ENCODE measurements around the gene ZDHHC11B. TPM values are rescaled to one million over a fixed set of nuclear protein-coding genes. Genes with fewer than 3 reads are reported as not detected.
"Not testable (repeated sequence)": the region's sequence is repeated elsewhere in the genome, so short reads cannot be mapped to it uniquely, and the experiment has no call there.

Gene ZDHHC11B
- 1 to 10 TPM in 2 of 4 donors, under 1 TPM in 1, not detected in 1; 0.39 to 2.1 (median 1.5) TPM for total RNA-seq

GRCh38 chr5:784428-785177, at the start of gene ZDHHC11B:
ZDHHC11B (minus strand) TSS chr5:784729; CDS start chr5:766919, 17,810 bp downstream.
- peaks cover 0 to 23% (median 9%) of the 10 kb centered on the region in 4 donors for H3K4me1 ChIP-seq
- H3K36me3 ChIP-seq, H3K27me3 ChIP-seq, H3K9me3 ChIP-seq: not testable (repeated sequence)
- peak within 1 kb of the TSS in 1 of 4 donors; percentile 47 for H3K27ac ChIP-seq
- peak within 1 kb of the TSS; percentile 39 to 64 (median 52) for H3K4me3 ChIP-seq
- 0 to 1% methylated on average over 50 to 61 of the region's 101 CpGs for WGBS, 2 donors
- DNase-seq (ENCODE audit: low spot score in 2 of 2) = peak; percentile 77 to 81

- 82 to 85% methylated on average over 2 of the region's 2 CpGs for WGBS, 2 donors
- H3K27me3 ChIP-seq; H3K4me1 ChIP-seq; DNase-seq (ENCODE audit: low spot score in 2 of 2); H3K9me3 ChIP-seq; H3K36me3 ChIP-seq; H3K4me3 ChIP-seq; H3K27ac ChIP-seq: not testable (repeated sequence)
Measured at GRCh38 chr5:834013-834412, 49.5 kb upstream of the ZDHHC11B start.

- H3K27ac ChIP-seq; DNase-seq (ENCODE audit: low spot score in 2 of 2): not testable (repeated sequence)
- 94 to 95% methylated on average over 12 to 19 of the region's 19 CpGs for WGBS, 2 donors
Measured at GRCh38 chr5:828194-828593, 43.7 kb upstream of the ZDHHC11B start.

GRCh38 chr5:825544-825943, 41.0 kb upstream of the ZDHHC11B start:
- DNase-seq (ENCODE audit: low spot score in 2 of 2); H3K4me3 ChIP-seq; H3K4me1 ChIP-seq; H3K27ac ChIP-seq; H3K9me3 ChIP-seq; H3K27me3 ChIP-seq: not testable (repeated sequence)
- 33 to 89% methylated on average over 1 of the region's 1 CpG for WGBS, 2 donors
- peaks cover 0 to 18% (median 0%) of the 10 kb centered on the region in 3 donors for H3K36me3 ChIP-seq

More at GRCh38 chr5:828194-828593, 43.7 kb upstream of the ZDHHC11B start:
- not testable (repeated sequence) for H3K4me1 ChIP-seq, H3K27me3 ChIP-seq, H3K9me3 ChIP-seq, H3K4me3 ChIP-seq
- peaks cover 0 to 16% (median 0%) of the 10 kb centered on the region in 3 donors for H3K36me3 ChIP-seq

GRCh38 chr5:821504-821903, 37.0 kb upstream of the ZDHHC11B start:
- Histone ChIP-seq H3K27me3 (no peaks in the 10 kb centered on the region), H3K4me3 (no peak overlapping the region), H3K4me1 (no peaks in the 10 kb centered on the region), H3K27ac (no peak overlapping the region), H3K9me3 (no peaks in the 10 kb centered on the region), H3K36me3 (peaks cover 0 to 18% (median 0%) of the 10 kb centered on the region in 3 donors)
- DNase-seq (ENCODE audit: low spot score in 2 of 2) = no peak
- TF ChIP-seq EP300 (IDR thresholded peaks at IDR 0.05) (no peak), POLR2A (IDR thresholded peaks at IDR 0.05) (no peak), CTCF (IDR thresholded peaks at IDR 0.05) (no peak)
- WGBS, 2 donors = 87 to 89% methylated on average over 8 of the region's 8 CpGs

GRCh38 chr5:820245-820644, 35.7 kb upstream of the ZDHHC11B start:
- Histone ChIP-seq H3K9me3 (peaks cover 0 to 10% (median 0%) of the 10 kb centered on the region in 4 donors), H3K27me3 (no peaks in the 10 kb centered on the region), H3K4me3 (no peak overlapping the region), H3K36me3 (peaks cover 0 to 18% (median 0%) of the 10 kb centered on the region in 3 donors), H3K27ac (no peak overlapping the region), H3K4me1 (no peaks in the 10 kb centered on the region)
- no peak for DNase-seq (ENCODE audit: low spot score in 2 of 2)
- no peak for TF ChIP-seq CTCF (IDR thresholded peaks at IDR 0.05)
- no peak for TF ChIP-seq POLR2A (IDR thresholded peaks at IDR 0.05)
- no peak for TF ChIP-seq EP300 (IDR thresholded peaks at IDR 0.05)
- WGBS, 2 donors = 66 to 69% methylated on average over 3 of the region's 3 CpGs

- Histone ChIP-seq H3K27ac (no peak overlapping the region), H3K4me1 (no peaks in the 10 kb centered on the region), H3K4me3 (no peak overlapping the region), H3K36me3 (peaks cover 0 to 11% (median 0%) of the 10 kb centered on the region in 3 donors), H3K27me3 (no peaks in the 10 kb centered on the region), H3K9me3 (peaks cover 0 to 14% (median 0%) of the 10 kb centered on the region in 4 donors)
- WGBS, 2 donors = 76 to 78% methylated on average over 3 of the region's 3 CpGs
- no peak for TF ChIP-seq CTCF (IDR thresholded peaks at IDR 0.05)
- no peak for TF ChIP-seq POLR2A (IDR thresholded peaks at IDR 0.05)
- TF ChIP-seq EP300 (IDR thresholded peaks at IDR 0.05) = no peak
- DNase-seq (ENCODE audit: low spot score in 2 of 2) = no peak
Measured at GRCh38 chr5:819078-819477, 34.5 kb upstream of the ZDHHC11B start.

Data from tibial nerve (tissue), 4 donors.